GM21423 (cell line): ENCODE data around the gene TIFAB.

Experiments used
- ATAC-seq: cut with Tn5 transposase; IDR thresholded peaks from one replicate; pipeline ENCODE4 v1.9.1; 2021; ENCODE audit warnings: mild to moderate bottlenecking, moderate library complexity; ENCODE audit not compliant: unreplicated experiment

TIFAB gene

GRCh38 chr5:135460246-135461033, 8.3 kb upstream of the TIFAB start:
- ATAC-seq = no peak

- ATAC-seq = no peak
These were observed 6.8 kb upstream of the TIFAB start for GRCh38 chr5:135458921-135459331.

GRCh38 chr5:135458356-135458755, 6.2 kb upstream of the TIFAB start:
- ATAC-seq = no peak

GRCh38 chr5:135457424-135458071, 5.4 kb upstream of the TIFAB start:
- ATAC-seq = peak; percentile 67

GRCh38 chr5:135456238-135457099, 4.3 kb upstream of the TIFAB start:
- no peak for ATAC-seq

GRCh38 chr5:135455876-135456237, 3.7 kb upstream of the TIFAB start:
- ATAC-seq = no peak

- no peak for ATAC-seq
These were observed 2.8 kb upstream of the TIFAB start for GRCh38 chr5:135454946-135455345.

GRCh38 chr5:135453613-135454012, 1.5 kb upstream of the TIFAB start:
- no peak for ATAC-seq

GRCh38 chr5:135451581-135452320, 400 bp downstream of the TIFAB start:
- ATAC-seq = no peak

GRCh38 chr5:135450952-135451351, 1.2 kb downstream of the TIFAB start:
- ATAC-seq = no peak

GRCh38 chr5:135450336-135450735, 1.8 kb downstream of the TIFAB start:
- ATAC-seq = no peak

- no peak for ATAC-seq
These were observed 2.5 kb downstream of the TIFAB start for GRCh38 chr5:135449644-135450043.

- ATAC-seq = no peak
These were observed 3.2 kb downstream of the TIFAB start for GRCh38 chr5:135448791-135449507.

- no peak for ATAC-seq
These were observed 3.9 kb downstream of the TIFAB start for GRCh38 chr5:135448071-135448739.

GRCh38 chr5:135447298-135447929, 4.7 kb downstream of the TIFAB start, which contains the start of gene DCANP1:
DCANP1 (minus strand) TSS chr5:135447348; CDS start chr5:135447108, 240 bp downstream.
- no peak for ATAC-seq

GRCh38 chr5:135446615-135447014, 5.5 kb downstream of the TIFAB start:
- no peak for ATAC-seq

GRCh38 chr5:135446206-135446605, 5.9 kb downstream of the TIFAB start:
- no peak for ATAC-seq

- no peak for ATAC-seq
These were observed 6.7 kb downstream of the TIFAB start for GRCh38 chr5:135445306-135445985.

GRCh38 chr5:135444881-135445280, 7.3 kb downstream of the TIFAB start:
- no peak for ATAC-seq
